ENCODE results near the gene LTC4S.
A peak's percentile ranks its signal among the peaks of the same experiment; 100 is the strongest.

LTC4S gene

GRCh38 chr5:179795049-179795862 lies 1.5 kb downstream of the LTC4S start:
- Histone ChIP-seq H3K27ac (no peak overlapping the region), H3K36me3 (replicated peaks) (peaks cover 35% of the 10 kb centered on the region), H3K4me3 (ENCODE audit: low read depth, low read length) (peak overlapping the region; percentile 50), H3K27me3 (replicated peaks) (no peaks in the 10 kb centered on the region)
- TF ChIP-seq CTCF (IDR thresholded peaks at IDR 0.05; ENCODE audit: low read depth, low read length, missing control alignments), result no peak
- DNase-seq, result no peak
- in situ Hi-C loops (cut with HindIII; ENCODE audit: low pct_ligation_motif_present, low sequenced_read_pairs), result no loop called here

- no peaks in the 10 kb centered on the region for H3K27me3 ChIP-seq (replicated peaks)
- peak overlapping the region; percentile 50 for H3K4me3 ChIP-seq (ENCODE audit: low read depth, low read length)
- in situ Hi-C loops (cut with HindIII; ENCODE audit: low pct_ligation_motif_present, low sequenced_read_pairs), result no loop called here
- TF ChIP-seq CTCF (IDR thresholded peaks at IDR 0.05; ENCODE audit: low read depth, low read length, missing control alignments), result peak; percentile 46
- peak; percentile 37 for DNase-seq
- peaks cover 42% of the 10 kb centered on the region for H3K36me3 ChIP-seq (replicated peaks)
- H3K27ac ChIP-seq, result no peak overlapping the region
Measured at GRCh38 chr5:179795863-179796833, 2.4 kb downstream of the LTC4S start.

- H3K27me3 ChIP-seq (replicated peaks), result no peaks in the 10 kb centered on the region
- in situ Hi-C loops (cut with HindIII; ENCODE audit: low pct_ligation_motif_present, low sequenced_read_pairs), result no loop called here
Measured at GRCh38 chr5:179796877-179797608, 3.3 kb downstream of the LTC4S start.

GRCh38 chr5:179797741-179798140 lies 4.0 kb downstream of the LTC4S start:
- no peak overlapping the region for H3K27ac ChIP-seq
- H3K36me3 ChIP-seq (replicated peaks), result peaks cover 48% of the 10 kb centered on the region
- in situ Hi-C loops (cut with HindIII; ENCODE audit: low pct_ligation_motif_present, low sequenced_read_pairs), result no loop called here
- no peak overlapping the region for H3K4me3 ChIP-seq (ENCODE audit: low read depth, low read length)
- TF ChIP-seq CTCF (IDR thresholded peaks at IDR 0.05; ENCODE audit: low read depth, low read length, missing control alignments), result no peak
- DNase-seq, result no peak
- no peaks in the 10 kb centered on the region for H3K27me3 ChIP-seq (replicated peaks)

More at GRCh38 chr5:179796877-179797608, 3.3 kb downstream of the LTC4S start:
- DNase-seq, result no peak
- Histone ChIP-seq H3K4me3 (ENCODE audit: low read depth, low read length) (no peak overlapping the region), H3K27ac (no peak overlapping the region), H3K36me3 (replicated peaks) (peaks cover 45% of the 10 kb centered on the region)
- no peak for TF ChIP-seq CTCF (IDR thresholded peaks at IDR 0.05; ENCODE audit: low read depth, low read length, missing control alignments)

- Histone ChIP-seq H3K27ac (no peak overlapping the region), H3K36me3 (replicated peaks) (peaks cover 48% of the 10 kb centered on the region), H3K27me3 (replicated peaks) (no peaks in the 10 kb centered on the region), H3K4me3 (ENCODE audit: low read depth, low read length) (no peak overlapping the region)
- no peak for DNase-seq
- TF ChIP-seq CTCF (IDR thresholded peaks at IDR 0.05; ENCODE audit: low read depth, low read length, missing control alignments), result no peak
- in situ Hi-C loops (cut with HindIII; ENCODE audit: low pct_ligation_motif_present, low sequenced_read_pairs), result no loop called here
Measured at GRCh38 chr5:179798144-179798770, 4.5 kb downstream of the LTC4S start.
